HG03039 (cell line): Measurements from ENCODE around the gene BEGAIN.

Experiments
- ATAC-seq: cut with Tn5 transposase; IDR thresholded peaks from one replicate; pipeline ENCODE4 v1.9.1; 2021; ENCODE audit warnings: mild to moderate bottlenecking, moderate library complexity; ENCODE audit not compliant: unreplicated experiment

Gene BEGAIN, protein sequence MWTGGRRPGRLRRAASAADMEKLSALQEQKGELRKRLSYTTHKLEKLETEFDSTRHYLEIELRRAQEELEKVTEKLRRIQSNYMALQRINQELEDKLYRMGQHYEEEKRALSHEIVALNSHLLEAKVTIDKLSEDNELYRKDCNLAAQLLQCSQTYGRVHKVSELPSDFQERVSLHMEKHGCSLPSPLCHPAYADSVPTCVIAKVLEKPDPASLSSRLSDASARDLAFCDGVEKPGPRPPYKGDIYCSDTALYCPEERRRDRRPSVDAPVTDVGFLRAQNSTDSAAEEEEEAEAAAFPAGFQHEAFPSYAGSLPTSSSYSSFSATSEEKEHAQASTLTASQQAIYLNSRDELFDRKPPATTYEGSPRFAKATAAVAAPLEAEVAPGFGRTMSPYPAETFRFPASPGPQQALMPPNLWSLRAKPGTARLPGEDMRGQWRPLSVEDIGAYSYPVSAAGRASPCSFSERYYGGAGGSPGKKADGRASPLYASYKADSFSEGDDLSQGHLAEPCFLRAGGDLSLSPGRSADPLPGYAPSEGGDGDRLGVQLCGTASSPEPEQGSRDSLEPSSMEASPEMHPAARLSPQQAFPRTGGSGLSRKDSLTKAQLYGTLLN

DNA sequence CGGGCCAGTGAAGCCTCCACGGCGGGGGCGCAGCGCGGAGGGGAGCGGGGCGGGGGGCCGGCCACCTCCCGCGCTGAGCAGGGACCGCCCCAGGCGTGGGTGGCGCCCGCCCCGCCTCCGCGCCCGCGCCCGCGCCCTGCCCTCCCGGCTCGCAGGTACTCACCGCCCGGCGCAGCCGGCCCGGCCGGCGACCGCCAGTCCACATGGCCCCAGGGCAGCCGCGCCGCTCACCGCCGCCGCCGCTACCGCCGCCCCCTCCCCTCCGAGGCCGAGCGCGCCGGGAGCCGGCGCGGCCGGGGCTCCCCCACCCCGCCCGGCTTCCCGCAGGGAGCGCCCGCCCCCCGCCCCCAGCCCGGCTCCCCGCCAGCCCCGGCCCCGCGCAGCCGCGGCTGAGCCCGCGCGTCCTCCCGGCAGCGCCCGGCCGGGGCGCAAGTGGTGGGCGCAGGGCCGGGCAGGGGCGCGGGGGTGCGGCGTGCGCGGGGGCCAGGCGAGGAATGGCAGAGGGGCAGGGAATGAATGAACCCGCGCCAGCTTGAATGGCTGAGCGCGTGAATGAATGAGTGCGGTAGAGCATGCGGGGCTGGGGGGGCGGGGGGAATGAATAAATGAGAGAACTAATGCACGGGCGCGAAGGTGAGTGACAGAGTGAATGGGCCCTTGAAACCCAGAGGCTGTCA, at the start of gene BEGAIN:
BEGAIN (minus strand) TSS at position 332 of the 677 bp plus-strand sequence; CDS start at position 205, 127 bp downstream.
- no peak for ATAC-seq

DNA sequence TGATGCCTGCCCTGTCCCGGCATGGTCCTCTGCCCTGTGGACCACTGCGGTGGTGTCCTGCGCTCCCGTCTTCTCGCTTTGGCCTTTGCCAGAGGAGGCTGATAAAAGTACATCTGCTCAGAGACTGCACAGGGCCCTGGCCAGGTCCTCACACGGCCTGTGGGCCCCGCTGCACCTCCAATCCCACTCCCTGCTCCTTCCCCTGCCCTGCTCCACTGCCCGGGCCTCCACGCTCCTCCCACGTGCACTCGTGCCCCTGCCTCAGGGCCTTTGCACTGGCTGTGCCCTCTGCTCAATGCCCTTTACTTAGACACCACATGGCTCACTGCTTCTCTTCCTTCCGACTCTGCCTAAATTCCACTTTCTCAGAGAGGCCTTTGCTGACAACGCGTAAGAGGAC, 49.3 kb upstream of the BEGAIN start:
- ATAC-seq: no peak

DNA sequence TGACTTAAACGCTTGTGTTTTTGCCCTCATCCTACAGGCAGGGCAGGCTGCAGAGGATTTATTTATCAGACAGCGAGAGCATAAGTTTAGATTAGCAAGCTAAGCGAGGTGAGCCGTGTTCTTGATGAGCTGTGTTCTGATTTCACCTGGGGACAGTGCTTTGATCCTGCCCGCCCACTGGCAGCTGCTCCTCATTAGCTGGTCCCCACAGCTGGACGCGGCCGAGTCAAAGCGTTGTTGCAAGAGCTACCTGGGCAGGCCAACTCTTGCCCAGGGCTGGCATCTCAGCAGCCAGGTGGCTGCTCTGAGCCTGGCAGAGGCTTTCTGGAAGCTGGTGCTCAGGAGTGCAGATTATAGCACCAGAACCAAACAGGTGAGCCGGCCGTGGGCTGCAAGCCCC, 46.8 kb upstream of the BEGAIN start:
- no peak for ATAC-seq

DNA sequence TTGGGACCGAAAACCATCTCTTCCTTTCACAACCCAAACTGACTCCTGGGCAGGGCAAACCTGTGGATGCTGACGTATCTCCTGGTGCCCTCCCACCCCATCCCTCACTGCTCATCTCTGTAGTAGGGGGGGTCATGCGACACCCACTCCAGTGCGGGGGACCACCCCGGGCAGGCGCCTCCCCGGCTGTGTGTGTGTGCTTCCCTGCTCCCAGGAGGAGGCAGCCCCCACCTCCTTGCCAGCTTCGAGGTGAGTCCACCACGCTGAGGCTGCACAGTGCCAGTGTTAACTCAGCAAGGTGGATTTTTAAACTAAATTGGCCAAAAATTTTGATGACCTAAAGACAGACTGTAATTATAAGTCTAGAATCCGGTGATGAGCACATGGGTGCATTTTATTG, 46.2 kb upstream of the BEGAIN start:
- no peak for ATAC-seq

DNA sequence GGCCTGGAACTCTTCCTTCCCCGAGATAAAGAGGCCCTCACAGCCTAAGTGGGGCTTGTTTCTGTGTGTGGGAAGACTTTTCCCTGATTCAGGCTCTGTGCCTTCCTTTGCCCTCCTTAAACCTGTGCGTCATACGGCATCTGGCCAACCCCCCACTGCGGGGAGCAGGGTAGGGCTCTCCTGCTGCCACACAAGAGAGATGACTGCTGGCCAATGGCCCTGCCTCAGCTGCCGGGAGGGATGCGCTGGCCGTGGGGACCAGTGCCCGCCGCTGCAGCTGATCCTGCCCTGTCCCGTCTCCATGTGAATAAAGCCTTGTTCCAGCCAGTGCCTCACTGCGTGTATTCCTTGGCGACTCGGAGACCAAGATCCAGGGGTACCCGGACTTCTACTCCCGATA, 42.5 kb upstream of the BEGAIN start:
- ATAC-seq: no peak

DNA sequence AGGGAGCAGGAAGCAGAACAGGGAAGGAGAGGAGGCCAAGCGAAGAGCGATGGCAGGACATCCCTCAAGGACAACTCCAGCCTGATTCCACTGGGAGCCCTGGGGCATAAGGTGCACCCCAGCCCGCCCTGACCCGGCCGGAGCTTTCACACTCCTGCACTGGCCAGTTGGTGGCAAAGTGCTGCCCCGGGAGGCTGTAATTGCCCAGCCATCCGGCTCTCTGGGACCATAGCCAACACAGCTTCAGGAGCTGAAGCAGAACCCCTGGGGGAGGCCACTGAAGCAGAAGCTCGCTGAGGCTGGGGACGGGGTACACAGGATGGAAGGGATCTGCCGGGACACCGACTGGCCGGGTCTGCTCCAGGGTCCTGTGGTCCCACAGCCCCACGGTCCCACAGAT, 41.9 kb upstream of the BEGAIN start:
- ATAC-seq: no peak

DNA sequence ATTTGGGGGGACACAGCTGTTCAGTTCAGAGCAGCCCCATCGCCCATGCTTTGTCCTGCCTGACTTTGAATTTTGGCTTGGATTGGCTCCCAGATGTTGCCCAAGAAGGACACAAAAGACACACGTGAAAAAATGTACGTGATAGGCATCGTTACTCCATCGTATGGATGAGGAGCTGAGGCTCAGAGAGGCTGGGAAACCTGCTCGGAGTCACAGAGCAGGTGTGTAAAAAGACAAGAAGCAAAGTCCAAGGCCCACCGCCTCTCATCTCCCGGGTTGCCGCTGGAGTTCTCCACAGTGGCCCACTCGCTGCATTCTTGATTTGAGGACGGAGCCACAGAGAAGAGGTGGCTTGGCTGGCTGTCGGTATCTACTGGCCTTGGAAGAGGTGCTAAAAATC, 41.0 kb upstream of the BEGAIN start:
- ATAC-seq: no peak

DNA sequence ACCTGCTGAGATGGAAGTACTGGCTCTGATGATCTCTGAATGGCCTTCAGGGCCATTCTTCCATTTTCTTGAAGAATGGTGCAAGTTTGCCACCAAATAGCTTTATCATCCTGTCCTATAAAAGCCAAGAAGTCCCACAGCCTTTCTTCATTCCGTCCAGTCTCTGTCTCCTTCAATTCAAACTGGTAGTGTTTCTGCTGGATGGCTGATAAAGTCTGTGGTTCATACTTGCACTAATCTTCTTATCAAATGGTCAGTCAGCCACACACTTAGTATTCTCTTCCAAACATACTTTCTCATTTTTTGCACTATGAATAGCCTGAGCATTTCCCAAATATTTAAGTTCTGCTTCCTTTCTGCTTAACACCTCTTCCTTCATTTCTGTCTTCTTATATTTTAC, 39.4 kb upstream of the BEGAIN start:
- ATAC-seq: no peak

DNA sequence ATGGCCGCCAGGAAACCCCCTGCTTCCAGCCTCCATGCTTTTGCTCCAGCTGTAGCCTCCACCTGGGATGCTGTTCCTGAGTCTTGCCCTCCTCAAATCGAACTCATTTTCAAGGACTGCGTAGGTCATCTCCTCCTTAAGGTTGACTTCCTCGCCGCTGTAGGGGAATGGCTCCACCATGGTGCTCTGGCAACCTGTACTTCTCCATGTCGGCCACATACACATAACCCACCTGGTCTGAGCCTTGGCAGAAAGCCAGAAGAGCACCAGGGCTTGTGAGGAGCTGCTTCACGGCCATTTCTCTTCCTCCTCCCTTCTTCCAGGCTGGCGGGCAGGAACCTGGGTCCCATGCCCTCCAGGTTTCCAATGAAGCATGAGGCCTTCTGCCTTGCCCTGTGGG, 36.7 kb upstream of the BEGAIN start:
- ATAC-seq: no peak

DNA sequence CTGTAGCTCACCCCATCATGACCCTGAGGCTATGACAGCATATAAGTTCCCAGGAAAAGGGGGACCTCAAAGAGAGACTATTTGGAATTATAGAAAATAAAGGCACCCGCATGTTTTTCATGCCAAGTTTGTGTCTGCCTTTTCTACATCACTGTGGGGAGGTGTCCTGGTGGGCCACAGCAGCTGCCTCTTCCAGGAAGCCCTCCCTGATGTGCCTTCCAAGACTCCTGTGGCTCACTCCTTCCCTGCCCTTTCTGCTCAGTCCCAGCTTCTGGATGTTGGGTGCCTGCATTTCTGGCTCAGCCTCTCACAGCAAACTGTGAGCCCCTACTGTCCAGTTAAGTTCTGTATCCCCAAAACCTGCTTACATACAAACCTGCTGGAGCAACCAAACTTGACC, 36.3 kb upstream of the BEGAIN start:
- ATAC-seq: no peak

DNA sequence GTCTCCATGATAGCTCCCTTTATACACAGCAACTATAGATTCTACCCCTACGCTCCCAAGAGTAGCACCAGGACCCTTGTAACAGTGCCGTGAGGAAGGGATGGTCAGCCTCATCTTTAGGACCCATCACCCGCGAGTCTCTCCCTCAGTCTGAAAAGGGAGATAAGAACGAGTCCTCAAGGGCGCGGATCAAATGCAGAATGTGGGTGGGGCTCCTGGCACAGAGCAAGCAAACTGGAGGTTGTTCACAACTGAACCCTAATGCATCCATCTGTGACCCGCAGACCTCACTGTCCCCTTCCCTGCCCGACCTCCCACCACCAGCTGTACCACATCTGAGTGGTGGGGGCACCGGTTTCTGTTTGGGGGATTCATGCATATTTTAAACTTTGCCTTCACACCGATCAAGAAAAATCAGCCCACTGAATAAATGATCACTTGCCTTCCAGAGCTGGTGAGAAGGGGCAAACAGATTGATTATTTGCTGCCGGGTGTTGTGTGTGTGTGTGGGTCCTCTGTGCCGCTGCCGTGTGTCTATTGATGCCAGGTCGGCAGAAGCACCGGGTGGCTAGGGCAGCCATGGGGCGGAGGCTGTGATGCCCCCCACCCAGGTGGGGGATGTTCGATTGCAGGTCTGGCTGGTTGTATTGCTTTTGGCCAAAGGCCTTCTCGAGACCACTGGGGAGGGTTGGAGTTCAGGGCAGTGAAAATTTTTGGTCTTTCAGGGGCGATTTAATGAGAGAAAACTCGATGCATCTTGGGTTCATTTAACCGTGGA, 35.7 kb upstream of the BEGAIN start:
- ATAC-seq: no peak

DNA sequence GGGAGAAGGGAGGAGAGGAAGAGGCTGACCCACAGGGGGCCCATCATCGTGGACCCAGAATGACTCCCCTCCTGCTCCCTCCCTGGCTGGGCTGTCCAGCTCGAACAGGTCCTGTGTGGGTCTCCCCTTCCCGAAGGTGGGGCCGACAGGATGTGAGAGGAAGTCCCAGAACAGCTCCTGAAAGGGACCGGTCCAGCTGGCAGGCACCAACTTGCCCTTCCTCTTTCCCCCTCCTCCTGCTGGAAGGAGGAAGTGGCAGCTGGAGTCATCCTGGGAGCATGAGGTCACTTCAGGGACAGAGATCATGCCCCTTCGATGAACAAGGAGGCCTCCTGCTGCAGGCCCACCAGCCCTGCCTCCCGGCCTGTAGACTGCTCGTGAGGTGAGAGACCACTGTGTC, 35.0 kb upstream of the BEGAIN start:
- ATAC-seq: no peak

DNA sequence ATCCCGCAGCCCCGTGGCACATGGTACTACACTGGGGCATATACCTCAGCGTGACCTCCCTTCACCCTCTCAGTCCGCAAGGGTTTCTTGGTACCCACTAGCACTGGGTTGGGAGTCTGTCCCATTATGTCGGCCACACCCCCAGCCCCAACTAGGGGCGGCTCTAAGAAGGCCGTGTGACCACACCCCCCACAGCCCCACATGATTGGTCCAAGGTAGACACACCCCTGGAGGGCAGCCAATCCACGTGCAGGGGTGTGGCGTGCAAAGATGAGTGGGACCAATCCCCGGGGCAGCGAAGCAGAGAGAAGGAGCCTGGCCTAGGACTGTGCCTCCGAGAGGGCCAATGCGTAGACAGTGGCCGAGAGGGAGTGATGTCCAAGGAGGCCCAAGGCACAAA, 34.6 kb upstream of the BEGAIN start:
- ATAC-seq: no peak

DNA sequence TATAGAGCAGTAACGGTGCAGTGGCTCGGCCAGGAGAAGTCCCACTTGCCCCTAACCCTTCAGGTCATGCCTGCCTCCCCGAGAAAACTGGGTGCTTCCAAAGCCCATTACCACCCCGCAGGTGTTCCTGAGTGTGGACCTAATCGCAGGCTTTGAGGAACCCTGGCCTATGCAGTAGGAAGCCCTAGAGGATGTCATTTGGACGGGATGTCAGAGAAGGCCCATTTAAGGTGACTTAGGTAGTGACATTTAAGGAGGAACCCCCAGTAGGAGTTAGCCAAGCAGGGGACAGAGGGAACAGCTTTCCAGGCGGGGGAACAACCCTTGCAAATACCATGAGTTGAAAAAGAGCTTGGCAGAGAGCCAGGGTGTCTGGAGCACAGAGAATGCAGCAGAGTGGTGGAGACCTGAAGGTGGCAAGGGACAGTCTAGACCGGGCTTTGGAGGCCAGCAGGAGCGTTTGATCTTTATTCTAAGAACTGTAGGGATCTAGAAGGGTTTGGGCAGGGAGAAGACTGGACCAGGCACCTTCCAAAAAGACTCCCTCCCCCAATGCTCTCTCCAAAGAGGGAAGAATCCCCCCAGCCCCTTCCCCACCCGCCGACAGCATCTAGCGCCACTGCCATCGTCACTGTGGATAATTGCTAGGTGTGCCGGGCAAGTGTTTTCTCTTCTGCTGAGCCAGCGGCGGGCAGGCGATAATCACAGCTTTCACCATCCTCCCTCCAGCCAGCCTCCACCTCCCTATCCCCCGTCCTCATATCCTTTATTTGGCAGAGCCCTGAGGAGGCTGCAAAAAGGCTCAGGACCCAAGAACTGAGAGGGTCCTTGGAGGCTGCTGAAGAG, 33.3 kb upstream of the BEGAIN start:
- ATAC-seq: no peak

DNA sequence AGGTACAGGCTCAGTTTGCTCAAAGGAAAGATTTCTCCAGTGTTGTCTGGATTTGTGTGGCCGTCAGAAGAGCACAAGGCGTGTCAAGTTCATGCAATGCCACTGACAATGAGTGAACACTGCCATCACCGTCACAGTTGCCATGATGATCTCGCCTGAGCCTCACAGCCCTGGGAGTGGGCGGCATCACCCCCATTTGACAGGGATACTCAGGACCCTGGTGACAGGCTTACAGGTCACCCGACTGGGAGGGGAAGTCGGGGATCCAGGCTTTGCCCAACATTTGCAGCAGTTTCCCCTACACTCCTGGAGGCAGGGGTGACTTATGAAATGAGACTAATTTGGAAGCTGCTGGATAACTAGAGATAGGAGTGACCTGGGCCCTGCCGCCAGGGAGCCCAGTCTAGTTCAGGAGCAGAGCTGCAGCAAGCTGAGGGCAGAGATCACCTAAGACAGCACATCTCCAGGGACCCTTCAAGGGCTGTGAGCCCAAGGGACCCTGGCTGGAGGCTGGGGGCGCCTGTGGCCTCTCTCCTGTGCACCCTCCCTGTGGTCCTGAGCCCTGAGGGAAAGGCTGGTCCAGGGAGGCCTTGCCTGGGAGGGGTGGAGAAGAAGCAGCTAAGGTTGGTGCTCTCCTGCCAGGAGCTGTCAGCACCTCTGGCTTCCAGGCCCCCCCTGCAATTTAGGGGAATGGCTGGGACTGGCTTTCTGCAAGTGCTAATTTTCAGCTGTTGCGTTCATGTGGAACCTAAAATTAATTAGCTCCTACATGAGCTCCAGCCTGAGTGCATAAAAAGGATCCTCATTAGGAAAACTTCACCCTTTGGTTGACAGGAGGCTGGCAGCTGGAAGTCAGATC, 32.4 kb upstream of the BEGAIN start:
- ATAC-seq: no peak

DNA sequence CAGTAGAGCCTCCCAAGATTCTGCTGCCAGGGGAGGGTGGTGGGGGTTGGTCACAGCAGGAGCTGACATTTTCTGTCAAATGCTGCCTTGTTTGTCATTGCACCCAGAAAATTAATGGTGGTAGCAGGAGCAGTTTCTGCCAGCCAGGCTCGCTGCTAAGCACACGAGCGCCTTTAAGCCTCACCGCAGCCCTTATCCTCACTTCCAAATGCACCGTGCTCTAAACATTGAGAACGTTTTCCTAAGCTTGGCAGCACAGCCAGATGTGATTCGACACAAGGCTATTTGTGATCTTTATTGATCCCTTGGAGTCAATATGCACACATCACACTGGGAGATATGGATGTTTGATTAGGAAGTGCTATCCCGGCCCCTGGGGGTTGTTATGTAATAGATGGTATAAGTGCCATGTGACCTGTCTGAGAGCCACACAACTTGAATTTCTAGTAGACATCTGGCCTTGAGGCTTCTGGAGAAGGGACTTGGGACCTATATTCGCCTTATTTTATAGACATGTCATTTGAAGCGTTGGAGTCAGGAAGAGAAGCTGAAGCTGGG, 31.6 kb upstream of the BEGAIN start:
- ATAC-seq: no peak

DNA sequence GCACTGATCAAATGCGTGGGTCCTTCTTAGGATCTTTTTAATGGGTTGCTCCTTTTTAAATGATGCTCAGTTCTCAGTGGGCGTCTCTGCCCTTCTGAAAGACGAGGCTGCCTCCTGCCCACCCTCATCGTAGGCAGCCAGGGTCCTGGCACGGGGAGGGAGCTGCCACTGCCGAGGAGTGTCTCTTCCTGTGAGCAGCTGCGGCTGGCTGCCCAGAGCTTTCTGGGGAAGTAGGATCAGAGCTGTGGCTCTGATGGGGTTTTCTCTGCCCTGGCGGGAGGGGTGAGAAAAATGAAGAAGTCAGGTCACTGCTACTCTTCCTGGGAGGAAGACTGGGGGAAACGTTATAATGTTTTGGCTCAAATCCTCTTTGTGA, 31.1 kb upstream of the BEGAIN start:
- no peak for ATAC-seq

DNA sequence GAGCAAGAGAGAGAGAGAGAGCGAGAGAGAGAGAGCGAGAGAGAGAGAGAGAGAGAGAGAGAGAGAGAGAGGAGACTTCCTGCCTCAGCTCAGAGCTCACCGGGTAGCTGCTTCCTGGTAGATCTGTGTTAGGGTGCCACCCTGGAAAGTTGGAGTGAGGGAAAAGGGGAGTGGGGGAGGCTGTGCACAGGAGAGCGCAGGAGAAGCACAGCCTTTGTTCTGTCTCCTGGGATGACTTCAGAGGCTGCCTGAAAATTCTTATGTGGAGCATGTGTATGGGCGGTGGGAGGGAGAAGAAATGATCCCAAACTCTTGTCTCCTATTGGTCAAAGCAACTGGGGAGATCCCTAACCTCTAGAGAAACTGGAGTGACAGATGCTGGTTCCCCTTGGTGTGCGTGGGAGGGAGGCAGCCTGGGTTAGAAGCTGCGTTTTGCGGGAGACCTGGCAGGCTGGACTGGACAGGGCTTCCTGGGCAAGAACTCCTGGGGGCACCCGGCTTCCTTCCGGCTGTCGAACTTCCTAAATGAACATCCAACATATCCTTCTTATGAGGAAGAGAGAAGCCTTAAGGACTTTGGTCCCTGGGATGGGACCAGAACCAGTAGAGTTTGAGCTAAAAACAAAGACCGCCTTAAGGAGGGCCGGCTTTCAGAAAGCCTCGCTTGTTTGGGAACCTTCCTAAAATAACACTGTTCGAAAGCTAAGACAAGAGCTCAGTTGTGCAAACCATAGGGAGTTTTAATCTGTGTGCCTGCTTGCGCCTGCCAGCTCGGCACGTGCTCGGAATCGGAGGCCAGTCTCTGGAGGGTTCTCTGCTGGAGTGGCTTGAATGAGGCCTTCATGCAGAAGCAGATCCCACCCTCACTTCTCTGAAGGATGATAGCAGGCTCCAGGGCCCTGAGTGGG, 30.4 kb upstream of the BEGAIN start:
- ATAC-seq: no peak
